SK-N-SH (cell line): ENCODE data around the gene BABAM2. TPM values are rescaled to one million over a fixed set of nuclear protein-coding genes. Genes with fewer than 3 reads are reported as not detected.

Experiments
- CTCF ChIA-PET: fragments of 300-600, 350-600 bp; formaldehyde crosslinking; extraction: SDS; loops from one replicate; lab custom pipeline; 2021; lab: Yijun Ruan, JAX
- POLR2A ChIA-PET: fragments of 350-600 bp; sonication (Branson Sonifier 250); formaldehyde crosslinking; extraction: SDS; loops from one replicate; lab custom pipeline; 2020; ENCODE audit warnings: antibody characterized with exemption, inconsistent platforms; lab: Yijun Ruan, JAX
- DNase-seq: peaks from one replicate; pipeline ENCODE4 v3.0.0; 2012
- H2AFZ ChIP-seq: fragments of 200-600 bp; sonication (generic); 2 replicates; pipeline ENCODE4 v1.8.1; 2016; ENCODE audit warnings: antibody characterized with exemption, mild to moderate bottlenecking, low read depth
- H3F3A ChIP-seq: fragments of 200-600 bp; sonication (generic); replicated peaks from 2 replicates; pipeline ENCODE3; 2016; ENCODE audit warnings: antibody characterized with exemption, mild to moderate bottlenecking; ENCODE audit not compliant: insufficient read depth
- H3K27ac ChIP-seq, 2 experiments: fragments of 200-500 bp in 1 of 2; fragments of 200-600 bp in 1 of 2; sonication (Bioruptor generic) in 1 of 2; sonication (generic), shearing (Covaris generic) in 1 of 2; 2 replicates each; pipeline versions ENCODE4 v1.5.1 to v1.6.1; 2014 to 2016; ENCODE audit warnings: low read depth in 2 of 2, inconsistent platforms in 1 of 2, low read length in 1 of 2, mild to moderate bottlenecking in 1 of 2, mixed read lengths in 1 of 2
- H3K27me3 ChIP-seq: fragments of 200-600 bp; sonication (generic), shearing (Covaris generic); 2 replicates; pipeline ENCODE4 v1.6.1; 2016; ENCODE audit warnings: mixed run types; ENCODE audit not compliant: insufficient read depth
- H3K36me3 ChIP-seq, 2 experiments: fragments of 200-500 bp in 1 of 2; fragments of 200-600 bp in 1 of 2; sonication (Bioruptor generic) in 1 of 2; sonication (generic) in 1 of 2; replicated peaks in 1 of 2; 2 replicates each; pipeline versions ENCODE3 to v1.5.1; 2014 to 2016; ENCODE audit warnings: low read length in 1 of 2, mild to moderate bottlenecking in 1 of 2; ENCODE audit not compliant: insufficient read depth in 2 of 2, control insufficient read depth in 1 of 2
- H3K4me1 ChIP-seq, 2 experiments: fragments of 200-500 bp in 1 of 2; fragments of 200-600 bp in 1 of 2; sonication (Bioruptor generic) in 1 of 2; sonication (generic), shearing (Covaris generic) in 1 of 2; 2 replicates each; pipeline versions ENCODE4 v1.5.1 to v1.6.1; 2014 to 2016; ENCODE audit warnings: low read depth in 1 of 2, low read length in 1 of 2, mixed run types in 1 of 2; ENCODE audit not compliant: insufficient read depth in 2 of 2, control insufficient read depth in 1 of 2
- H3K4me2 ChIP-seq: fragments of 200-600 bp; sonication (generic), shearing (Covaris generic); 2 replicates; pipeline ENCODE4 v1.6.1; 2017; ENCODE audit warnings: mixed run types
- H3K4me3 ChIP-seq, 2 experiments: fragments of 200-500 bp in 1 of 2; fragments of 200-600 bp in 1 of 2; sonication (Bioruptor generic) in 1 of 2; sonication (generic), shearing (Covaris generic) in 1 of 2; 2 replicates each; pipeline versions ENCODE4 v1.5.1 to v1.8.1; 2014 to 2016; ENCODE audit warnings: low read depth in 2 of 2, inconsistent platforms in 1 of 2, low read length in 1 of 2, mild to moderate bottlenecking in 1 of 2, mixed read lengths in 1 of 2, moderate library complexity in 1 of 2
- H3K79me2 ChIP-seq: fragments of 200-600 bp; sonication (generic); 2 replicates; pipeline ENCODE4 v1.8.1; 2017; ENCODE audit warnings: mild to moderate bottlenecking; ENCODE audit not compliant: insufficient read depth
- H3K9ac ChIP-seq: fragments of 200-600 bp; sonication (generic); 2 replicates; pipeline ENCODE4 v1.6.1; 2017; ENCODE audit warnings: mixed run types
- H3K9me2 ChIP-seq: fragments of 200-600 bp; sonication (generic); 2 replicates; pipeline ENCODE4 v1.6.1; 2017; ENCODE audit warnings: mixed run types
- H3K9me3 ChIP-seq: fragments of 200-600 bp; sonication (generic); 2 replicates; pipeline ENCODE4 v1.6.1; 2017; ENCODE audit warnings: mixed run types, mild to moderate bottlenecking, moderate library complexity
- H4K20me1 ChIP-seq: fragments of 200-600 bp; sonication (generic); 2 replicates; pipeline ENCODE4 v1.6.1; 2017; ENCODE audit warnings: mild to moderate bottlenecking, mixed run types; ENCODE audit not compliant: insufficient read depth
- CTCF ChIP-seq: fragments of 200-600 bp; sonication (generic); IDR thresholded peaks from 2 replicates; pipeline ENCODE4 v1.6.1; 2017; ENCODE audit warnings: antibody characterized with exemption, mild to moderate bottlenecking, moderate library complexity
- ELF1 ChIP-seq: IDR thresholded peaks from 2 replicates; pipeline ENCODE4 v1.4.0; 2012
- EP300 ChIP-seq, 2 experiments: IDR thresholded peaks; 2 replicates each; pipeline versions ENCODE4 v1.4.0 to v1.6.1; 2012; ENCODE audit warnings: borderline replicate concordance in 1 of 2, low read depth in 1 of 2, low read length in 1 of 2
- EZH2phosphoT487 ChIP-seq: fragments of 200-600 bp; sonication (generic); IDR thresholded peaks from 2 replicates; pipeline ENCODE4 v1.6.1; 2017; ENCODE audit warnings: low read depth, mixed run types, mild to moderate bottlenecking, antibody characterized with exemption, moderate library complexity, borderline replicate concordance
- FOXJ3 ChIP-seq: sonication (generic); formaldehyde crosslinking; IDR thresholded peaks from 2 replicates; pipeline ENCODE4 v1.5.1; 2020; ENCODE audit warnings: mild to moderate bottlenecking, missing genetic modification reagents
- GATA2 ChIP-seq: sonication (generic); formaldehyde crosslinking; IDR thresholded peaks from 2 replicates; pipeline ENCODE4 v1.5.0; 2020; ENCODE audit warnings: mild to moderate bottlenecking, missing genetic modification reagents
- IRF3 ChIP-seq: fragments of 150-350 bp; IDR thresholded peaks from 2 replicates; pipeline ENCODE4 v1.6.1; 2016; ENCODE audit warnings: mild to moderate bottlenecking, low read depth, low read length
- MEF2A ChIP-seq: IDR thresholded peaks from 2 replicates; pipeline ENCODE4 v1.4.0; 2012; ENCODE audit warnings: low read depth, borderline replicate concordance
- PBX3 ChIP-seq: IDR thresholded peaks from 2 replicates; pipeline ENCODE4; 2012
- RAD21 ChIP-seq: IDR thresholded peaks from 2 replicates; pipeline ENCODE4 v1.6.1; 2012; ENCODE audit warnings: mild to moderate bottlenecking, low read length
- REST ChIP-seq: IDR thresholded peaks from 2 replicates; pipeline ENCODE4 v1.6.1; 2012; ENCODE audit warnings: mild to moderate bottlenecking, low read depth, low read length, moderate library complexity
- RFX5 ChIP-seq: IDR thresholded peaks from 2 replicates; pipeline ENCODE4 v1.6.1; 2012; ENCODE audit warnings: mild to moderate bottlenecking, improper control_type of control experiment, low read length
- RXRA ChIP-seq: IDR thresholded peaks from 2 replicates; pipeline ENCODE4 v1.4.0; 2012; ENCODE audit warnings: low read depth, mild to moderate bottlenecking, borderline replicate concordance
- SIN3A ChIP-seq: IDR thresholded peaks from 2 replicates; pipeline ENCODE4 v1.6.1; 2012; ENCODE audit warnings: low read depth, mild to moderate bottlenecking, low read length, moderate library complexity, borderline replicate concordance
- TAF1 ChIP-seq: IDR thresholded peaks from 2 replicates; pipeline ENCODE4 v1.6.1; 2012; ENCODE audit warnings: low read depth, mild to moderate bottlenecking, low read length, moderate library complexity, borderline replicate concordance
- TEAD4 ChIP-seq: IDR thresholded peaks from 2 replicates; pipeline ENCODE4 v1.4.0; 2012; ENCODE audit warnings: mild to moderate bottlenecking, borderline replicate concordance; ENCODE audit not compliant: insufficient read depth
- USF2 ChIP-seq: fragments of 150-350 bp; IDR thresholded peaks from 2 replicates; pipeline ENCODE4 v1.6.1; 2017; ENCODE audit warnings: antibody characterized with exemption, low read length, low read depth, borderline replicate concordance
- ZBTB33 ChIP-seq: IDR thresholded peaks from 2 replicates; pipeline ENCODE4 v1.4.0; 2012; ENCODE audit warnings: low read depth, borderline replicate concordance
- WGBS: methylation state at CpG from one replicate; pipeline ENCODE4 v1.1.6; 2017; ENCODE audit warnings: low lambda C conversion rate; 5-methylcytosine and 5-hydroxymethylcytosine counted together
- polyA plus RNA-seq, 3 experiments: library from polyadenylated mRNA; depleted of rRNA; stranded (reverse); fragments of >200 nt; gene quantifications; 2 replicates each; pipeline ENCODE4 v1.2.3, GENCODE V29; 2012

The BABAM2 gene
- polyA plus RNA-seq, 1 of the 3 experiments (the other 2 are of a cell fraction) = 34.0 TPM

- Histone ChIP-seq H3K4me1 (peaks cover 13 to 47% of the 10 kb centered on the region in 2 experiments; a peak in 3 of 4 replicates), H3K27ac (no peak overlapping the region), H3K79me2 (no peaks in the 10 kb centered on the region), H3K9ac (no peak overlapping the region), H3K9me2 (no peaks in the 10 kb centered on the region), H3K36me3 (no peaks in the 10 kb centered on the region), H3K4me3 (no peak overlapping the region), H2AFZ (peak overlapping the region; percentile 3; the same call in 1 of the 2 replicates), H3K27me3 (no peaks in the 10 kb centered on the region), H3K9me3 (no peaks in the 10 kb centered on the region), H4K20me1 (no peaks in the 10 kb centered on the region), H3F3A (peaks cover 5% of the 10 kb centered on the region), H3K4me2 (peak overlapping the region; percentile 7; the same call in 1 of the 2 replicates)
- ChIA-PET POLR2A (no interaction called here), CTCF (interaction anchor here (0.6 to 0.7 kb wide), 2 partner anchors 10 to 178 kb away, joined by 3 read pairs; no protein-coding TSS in a partner anchor)
- WGBS = 93% methylated on average over 5 of the region's 5 CpGs
- no peak for DNase-seq
- TF ChIP-seq TEAD4 (no peak), REST (no peak), GATA2 (CRISPR knock-in tag) (no peak), EP300 (IDR thresholded peaks at IDR 0.05; ENCODE audit: borderline replicate concordance in 1 of 2, low read depth in 1 of 2, low read length in 1 of 2) (no peak), FOXJ3 (CRISPR knock-in tag) (no peak), MEF2A (no peak), RFX5 (no peak), ZBTB33 (no peak), SIN3A (no peak), CTCF (no peak), RXRA (no peak), ELF1 (no peak), PBX3 (no peak), USF2 (no peak), IRF3 (no peak), TAF1 (no peak), EZH2phosphoT487 (no peak), RAD21 (no peak)
Observed at GRCh38 chr2:28351621-28352020, 461.1 kb downstream of the BABAM2 start.
